Stimulated activated CD4-positive, alpha-beta T cell treated with anti-CD3 and anti-CD28 coated beads, Interleukin-4, amount 100 ng/mL, for 24 hours (primary cell): ENCODE measurements around the gene PRKCE.

ENCODE experiments used
- DNase-seq: peaks from one replicate; pipeline ENCODE4 v3.0.0-alpha.2; 2020

Gene PRKCE

GRCh38 chr2:46067501-46068305, 416.2 kb downstream of the PRKCE start:
- DNase-seq, result no peak

GRCh38 chr2:46068636-46069035, 417.2 kb downstream of the PRKCE start:
- DNase-seq, result no peak

GRCh38 chr2:46071074-46071473, 419.6 kb downstream of the PRKCE start:
- DNase-seq, result no peak

GRCh38 chr2:46072101-46072820, 420.8 kb downstream of the PRKCE start:
- no peak for DNase-seq

- DNase-seq, result no peak
These were observed 422.1 kb downstream of the PRKCE start for GRCh38 chr2:46073540-46074046.

- no peak for DNase-seq
These were observed 423.0 kb downstream of the PRKCE start for GRCh38 chr2:46074501-46074900.

- DNase-seq, result no peak
These were observed 424.4 kb downstream of the PRKCE start for GRCh38 chr2:46075848-46076247.

- DNase-seq, result no peak
These were observed 424.8 kb downstream of the PRKCE start for GRCh38 chr2:46076251-46076650.

- no peak for DNase-seq
These were observed 425.4 kb downstream of the PRKCE start for GRCh38 chr2:46076875-46077274.

GRCh38 chr2:46077522-46078107, 426.1 kb downstream of the PRKCE start:
- DNase-seq, result no peak

- no peak for DNase-seq
These were observed 428.6 kb downstream of the PRKCE start for GRCh38 chr2:46079985-46080560.

GRCh38 chr2:46082531-46083485, 431.3 kb downstream of the PRKCE start:
- no peak for DNase-seq

- DNase-seq, result no peak
These were observed 435.1 kb downstream of the PRKCE start for GRCh38 chr2:46086578-46087070.

- no peak for DNase-seq
These were observed 436.0 kb downstream of the PRKCE start for GRCh38 chr2:46087492-46087891.

- no peak for DNase-seq
These were observed 439.5 kb downstream of the PRKCE start for GRCh38 chr2:46091004-46091403.

- DNase-seq, result no peak
These were observed 440.6 kb downstream of the PRKCE start for GRCh38 chr2:46091961-46092667.

GRCh38 chr2:46094689-46095088, 443.2 kb downstream of the PRKCE start:
- no peak for DNase-seq

GRCh38 chr2:46095830-46096229, 444.4 kb downstream of the PRKCE start:
- DNase-seq, result no peak

GRCh38 chr2:46096260-46096659, 444.8 kb downstream of the PRKCE start:
- DNase-seq, result no peak

GRCh38 chr2:46097714-46098480, 446.4 kb downstream of the PRKCE start:
- no peak for DNase-seq
